Stimulated activated CD4-positive, alpha-beta T cell treated with anti-CD3 and anti-CD28 coated beads, Interleukin-4, amount 100 ng/mL, for 48 hours (primary cell): ENCODE measurements around the gene NF2.

Experiments used
- DNase-seq, 2 donors: peaks; one replicate each; pipeline ENCODE4 v3.0.0-alpha.2; 2020; ENCODE audit warnings: low read depth in 2 of 2

NF2 gene

GRCh38 chr22:29701155-29701999, 97.9 kb downstream of the NF2 start:
- DNase-seq, result no peak

- DNase-seq, result no peak
Observed at GRCh38 chr22:29702000-29702930, 98.8 kb downstream of the NF2 start.

GRCh38 chr22:29702931-29703501, 99.6 kb downstream of the NF2 start:
- DNase-seq, result no peak

- DNase-seq, result no peak
Observed at GRCh38 chr22:29703569-29704195, 100.2 kb downstream of the NF2 start.

GRCh38 chr22:29704528-29705285, 101.3 kb downstream of the NF2 start:
- DNase-seq, result no peak

- no peak for DNase-seq
Observed at GRCh38 chr22:29705651-29706050, 102.2 kb downstream of the NF2 start.

GRCh38 chr22:29706486-29706885, 103.1 kb downstream of the NF2 start:
- no peak for DNase-seq

- no peak for DNase-seq
Observed at GRCh38 chr22:29707010-29707409, 103.6 kb downstream of the NF2 start.

- DNase-seq, result no peak
Observed at GRCh38 chr22:29707471-29707870, 104.0 kb downstream of the NF2 start.

GRCh38 chr22:29710193-29710592, 106.8 kb downstream of the NF2 start:
- DNase-seq, result no peak

GRCh38 chr22:29710922-29711593, 107.6 kb downstream of the NF2 start:
- DNase-seq, result no peak

GRCh38 chr22:29712119-29712518, 108.7 kb downstream of the NF2 start:
- no peak for DNase-seq

- no peak for DNase-seq
Observed at GRCh38 chr22:29713156-29713727, 109.8 kb downstream of the NF2 start.

GRCh38 chr22:29715240-29715639, 111.8 kb downstream of the NF2 start:
- DNase-seq, result no peak

GRCh38 chr22:29715705-29716104, 112.3 kb downstream of the NF2 start:
- DNase-seq, result no peak

GRCh38 chr22:29716814-29717545, 113.5 kb downstream of the NF2 start:
- peak; percentile 19 for DNase-seq

- DNase-seq, result no peak
Observed at GRCh38 chr22:29717789-29718188, 114.4 kb downstream of the NF2 start.

GRCh38 chr22:29718949-29719898, 115.8 kb downstream of the NF2 start:
- DNase-seq, result no peak
